NCI-H2081 treated with DMSO at 0.1 percent for 48 hours (cell line): ENCODE data around the gene ACSS1.

Experiments used
- DNase-seq: peaks from one replicate; lab custom pipeline; 2025; lab: John Stamatoyannopoulos, UW

Gene ACSS1

GRCh38 chr20:25046181-25046641 is 11.7 kb downstream of the ACSS1 start:
- DNase-seq: no peak

DNA sequence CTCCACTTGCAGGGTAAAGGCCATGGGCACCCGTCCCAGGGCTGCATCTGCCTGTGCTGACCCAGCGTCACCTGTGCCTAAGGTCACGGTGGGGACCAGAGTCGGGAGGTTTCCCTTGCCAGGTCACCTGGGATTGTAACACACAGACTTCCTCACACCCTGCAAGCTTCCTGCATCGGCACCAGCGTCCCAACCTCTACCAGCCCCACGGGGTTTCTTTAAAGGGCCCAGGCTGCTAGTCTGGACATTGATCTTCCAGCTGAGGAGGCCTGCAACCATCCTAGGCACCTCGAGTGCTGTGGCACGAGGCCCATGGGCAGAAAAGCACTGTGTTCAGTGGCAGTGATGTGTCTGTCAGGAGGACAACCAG is 12.6 kb downstream of the ACSS1 start:
- no peak for DNase-seq

DNA sequence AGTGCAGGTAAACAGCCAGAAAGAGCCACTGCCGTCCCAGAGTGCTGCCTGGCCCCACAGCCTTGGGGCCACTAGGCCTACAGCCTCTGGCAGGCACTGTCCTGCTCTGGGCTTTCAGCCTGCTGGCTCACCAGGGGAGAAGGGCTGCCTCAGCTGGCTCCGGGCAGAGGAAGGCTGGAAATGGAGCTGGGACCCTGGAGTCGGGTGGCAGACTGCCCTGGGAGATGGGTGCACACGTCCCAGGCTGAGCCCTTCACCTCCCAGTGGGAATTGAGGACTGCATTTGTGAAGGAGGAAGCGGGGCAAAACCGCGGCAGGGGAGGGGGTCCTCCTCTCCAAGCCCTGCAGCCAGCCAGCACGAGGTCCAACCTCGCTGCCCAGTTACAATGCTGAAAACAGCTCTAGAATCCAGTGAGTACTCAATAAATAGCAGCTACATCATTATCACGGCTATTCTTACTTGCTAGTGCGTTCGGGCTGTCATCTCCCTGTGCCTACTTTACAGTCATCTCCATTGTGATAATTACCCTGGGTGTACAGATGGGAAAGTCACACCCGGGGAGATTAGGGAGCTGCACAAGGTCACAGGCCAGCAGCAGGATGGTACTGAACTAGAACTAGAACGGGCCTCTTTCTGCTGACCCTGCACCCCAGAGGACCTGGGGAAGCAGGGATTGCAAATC is 13.1 kb downstream of the ACSS1 start:
- no peak for DNase-seq

DNA sequence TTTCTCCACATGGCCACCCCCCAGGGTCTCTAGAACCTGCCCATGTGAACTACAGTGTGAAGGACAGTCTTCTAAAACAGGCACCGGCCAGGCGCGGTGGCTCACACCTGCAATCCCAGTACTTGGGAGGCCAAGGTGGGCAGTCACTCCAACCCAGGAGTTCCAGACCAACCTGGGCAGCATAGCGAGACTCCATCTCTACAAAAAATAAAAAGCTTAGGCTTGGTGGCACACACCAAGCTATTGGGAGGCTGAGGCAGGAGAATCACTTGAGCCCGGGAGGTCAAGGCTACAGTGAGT is 13.7 kb downstream of the ACSS1 start:
- no peak for DNase-seq

DNA sequence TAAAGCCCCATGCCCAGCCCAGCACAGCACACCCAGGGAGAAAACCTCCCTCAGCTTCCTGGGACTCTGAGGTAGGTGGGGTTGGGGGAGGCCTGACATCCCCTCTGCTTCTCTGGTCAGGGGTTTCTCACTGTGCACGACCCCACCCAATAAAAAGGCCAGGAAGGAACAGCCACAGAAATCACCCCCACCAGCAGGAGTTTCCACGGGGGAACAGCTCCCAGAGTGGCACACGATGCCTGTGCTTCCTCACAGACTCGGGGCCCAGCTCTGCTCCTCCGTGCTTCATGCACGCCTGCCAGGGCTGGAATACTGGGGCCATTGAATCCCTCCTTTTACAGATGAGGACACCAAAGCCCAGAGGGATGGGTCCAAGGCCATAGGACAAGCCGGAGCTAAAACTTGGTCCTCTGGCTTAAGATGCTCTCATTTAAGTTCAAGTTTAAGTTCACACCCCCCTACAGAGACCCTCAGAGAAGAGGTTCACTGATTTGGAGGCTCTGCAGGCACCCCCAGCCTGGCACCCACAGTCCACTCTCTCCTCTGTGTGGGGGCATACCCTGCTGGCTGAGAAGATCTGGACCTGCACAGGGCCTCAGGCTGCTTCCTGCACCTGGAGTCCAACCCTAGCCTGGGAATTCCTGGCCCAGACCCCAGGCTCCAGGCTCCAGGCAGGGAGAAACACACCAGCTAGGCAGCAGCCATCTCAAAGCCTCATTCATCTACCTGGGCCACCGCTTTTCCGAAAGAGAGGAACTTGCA is 14.3 kb downstream of the ACSS1 start:
- DNase-seq: no peak

DNA sequence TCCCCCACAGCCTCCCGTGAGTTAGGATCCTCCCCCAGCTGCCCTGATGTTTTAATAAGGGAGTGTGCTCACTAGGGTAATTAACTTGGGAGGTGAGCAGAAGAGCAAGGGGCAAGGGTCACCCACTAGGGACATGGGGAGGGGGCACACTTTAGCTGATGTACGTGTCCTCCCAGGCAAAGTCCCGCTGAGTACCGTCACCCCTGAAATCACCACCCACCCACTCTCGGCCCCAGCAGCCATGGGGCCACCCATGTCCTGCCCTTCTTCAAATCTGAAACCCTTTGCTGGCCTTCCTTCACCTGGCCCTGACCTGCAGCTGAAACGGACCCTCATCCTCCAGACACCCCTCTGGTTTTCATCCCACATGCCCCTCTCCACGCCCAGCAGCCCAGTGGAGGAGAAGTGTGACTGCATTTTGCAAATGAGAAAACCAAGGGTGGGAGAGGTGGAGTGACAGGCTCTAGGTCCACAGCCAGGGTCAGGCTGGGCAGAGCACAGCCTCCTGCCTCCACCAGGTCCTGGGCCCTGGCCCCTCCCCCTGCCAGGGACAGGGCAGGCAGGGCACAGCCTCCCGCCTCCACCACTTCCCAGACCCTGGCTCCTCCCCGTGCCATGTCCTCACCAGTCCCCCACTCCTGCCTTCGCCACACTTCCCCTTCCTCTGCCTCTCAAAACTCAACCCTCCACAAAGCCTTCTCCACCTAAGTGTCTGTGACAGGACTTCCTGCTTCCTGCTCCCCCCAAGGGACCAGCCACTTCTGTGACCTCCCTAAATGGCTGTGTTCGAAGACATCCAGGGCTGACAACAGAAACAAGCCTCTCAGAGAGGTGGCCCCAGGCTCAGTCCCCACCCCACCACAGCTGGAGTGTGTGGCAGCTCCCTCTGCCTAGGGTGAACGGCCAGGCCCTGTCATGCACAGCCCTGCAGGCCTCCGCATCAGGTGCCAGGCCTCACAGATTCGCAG is 15.1 kb downstream of the ACSS1 start:
- DNase-seq: no peak

- no peak for DNase-seq
Observed at GRCh38 chr20:25041813-25042530, 16.0 kb downstream of the ACSS1 start.

GRCh38 chr20:25040438-25040831 is 17.5 kb downstream of the ACSS1 start:
- no peak for DNase-seq

- no peak for DNase-seq
Observed at GRCh38 chr20:25039697-25040437, 18.1 kb downstream of the ACSS1 start.

- DNase-seq: no peak
Observed at GRCh38 chr20:25038591-25039015, 19.3 kb downstream of the ACSS1 start.

DNA sequence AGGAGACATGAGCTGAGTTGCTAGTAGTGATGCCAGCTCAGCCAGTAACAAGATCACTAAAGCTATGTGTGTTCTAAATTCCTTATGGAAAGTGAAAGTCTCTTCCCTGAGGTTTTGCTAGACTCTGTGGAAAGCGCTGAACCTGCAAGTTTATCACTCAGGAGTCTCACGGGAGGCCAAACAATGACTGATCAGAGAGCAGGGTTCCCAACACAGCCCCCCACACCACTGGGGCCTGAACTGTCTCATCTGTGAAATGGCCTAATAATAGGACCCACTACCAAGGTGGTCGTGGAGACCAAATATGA is 19.9 kb downstream of the ACSS1 start:
- DNase-seq: no peak

DNA sequence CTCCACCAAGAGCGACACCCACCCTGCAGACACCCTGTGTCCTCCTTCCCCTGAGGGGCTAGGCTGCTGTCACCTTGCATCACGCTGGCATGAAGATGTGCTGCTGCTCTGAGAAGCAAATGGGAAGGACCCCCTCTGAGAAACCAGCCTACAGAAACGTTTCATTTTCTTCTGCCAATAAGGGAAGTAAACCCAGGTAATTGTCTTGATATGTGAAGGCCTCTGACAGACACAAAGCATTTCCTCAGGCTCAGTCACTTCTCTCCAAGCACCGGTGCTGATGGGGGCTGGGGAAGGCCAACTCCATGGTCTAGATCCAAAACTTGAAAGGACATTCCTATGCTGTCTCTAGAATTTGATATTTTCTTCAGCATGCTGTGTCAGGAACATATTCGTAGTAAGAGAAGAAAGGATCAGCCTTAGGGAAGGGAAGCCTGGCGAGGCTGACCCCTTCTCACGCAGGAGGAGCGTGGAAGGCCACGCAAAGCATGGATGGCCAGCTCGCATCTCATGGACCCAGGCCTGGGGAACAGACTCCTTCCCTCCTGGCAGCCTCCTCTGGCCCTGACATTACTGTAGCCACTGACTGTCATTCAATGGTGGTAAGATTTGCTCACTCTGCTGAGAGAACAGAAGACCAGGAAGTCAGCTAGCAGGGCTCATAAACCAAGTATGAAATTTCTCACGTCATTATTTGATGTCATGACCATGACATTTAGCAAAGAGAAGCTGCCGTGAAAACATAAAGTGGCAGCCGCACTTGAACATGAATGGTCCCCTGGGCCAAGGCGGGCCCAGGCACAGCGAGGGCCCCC is 20.4 kb downstream of the ACSS1 start:
- no peak for DNase-seq

- no peak for DNase-seq
Observed at GRCh38 chr20:25036331-25036936, 21.5 kb downstream of the ACSS1 start.

GRCh38 chr20:25035921-25036320 is 22.0 kb downstream of the ACSS1 start:
- no peak for DNase-seq

DNA sequence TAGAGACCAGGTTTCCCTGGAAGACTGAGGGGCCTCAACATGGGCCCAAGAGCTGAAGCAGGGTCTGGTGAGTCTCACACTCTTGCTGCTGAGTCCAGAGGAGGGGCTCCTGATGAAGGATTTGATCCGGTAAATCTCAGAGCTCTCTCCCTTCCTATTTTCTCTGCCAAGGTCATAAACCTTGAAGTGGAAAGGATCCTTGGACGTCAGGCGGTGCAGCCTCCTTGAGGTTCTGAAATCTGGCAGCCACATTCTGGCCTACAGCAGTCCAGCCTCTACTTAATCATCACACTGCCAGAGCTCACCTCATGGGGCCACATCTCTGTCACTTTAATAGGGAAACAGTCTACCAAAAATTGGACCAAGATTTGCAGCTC is 24.0 kb downstream of the ACSS1 start:
- DNase-seq: no peak

- DNase-seq: no peak
Observed at GRCh38 chr20:25033265-25033923, 24.5 kb downstream of the ACSS1 start.

DNA sequence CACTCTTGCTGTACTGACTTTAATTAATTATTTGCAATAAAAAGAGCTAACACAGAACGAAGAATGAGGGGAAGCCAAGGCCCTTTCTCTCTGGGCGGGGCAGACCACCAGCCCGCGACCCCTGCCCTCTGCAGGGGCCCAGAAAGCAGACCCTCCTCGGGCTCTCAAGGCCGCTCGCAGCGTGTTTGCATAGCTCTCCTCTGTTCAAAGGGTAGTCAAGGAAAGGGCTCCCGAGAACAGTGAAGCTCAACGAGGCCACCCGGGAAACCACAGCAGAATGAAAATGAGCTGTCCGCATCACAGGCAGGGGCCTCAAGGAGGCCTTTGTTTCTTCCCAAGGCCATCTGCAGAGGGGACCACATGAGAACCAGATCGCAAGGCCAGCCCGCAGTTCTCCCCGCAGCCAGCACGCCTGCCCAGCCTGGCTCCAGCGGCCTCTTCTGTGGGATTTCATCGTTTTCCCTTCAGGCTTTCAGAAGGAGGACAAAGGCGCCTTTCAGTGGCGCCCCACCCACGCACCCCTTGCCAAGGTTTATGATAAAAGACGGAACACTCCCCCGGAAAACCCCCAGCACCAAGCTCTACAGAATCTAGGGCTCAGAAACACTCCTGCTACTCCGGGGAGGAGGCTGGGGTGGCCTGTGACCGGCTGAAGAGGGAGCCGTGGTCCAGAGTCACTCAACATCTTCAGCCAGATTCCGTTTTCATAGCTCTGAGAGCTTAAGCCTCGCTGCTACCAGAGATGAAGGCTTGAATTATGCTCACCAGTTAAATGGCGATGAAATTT is 25.3 kb downstream of the ACSS1 start:
- DNase-seq: no peak

- DNase-seq: no peak
Observed at GRCh38 chr20:25032065-25032477, 25.9 kb downstream of the ACSS1 start.

GRCh38 chr20:25031241-25031640 is 26.7 kb downstream of the ACSS1 start:
- DNase-seq: no peak
